AG04450 (cell line): ENCODE measurements around the gene UBE3A. TPM values are rescaled to one million over a fixed set of nuclear protein-coding genes. Genes with fewer than 3 reads are reported as not detected.

Experiments used
- CTCF ChIA-PET: fragments of 300-600, 350-600 bp; formaldehyde crosslinking; extraction: SDS; loops from one replicate; lab custom pipeline; 2022; ENCODE audit warnings: antibody characterized with exemption, inconsistent platforms; lab: Charles Lee
- POLR2A ChIA-PET: fragments of 350-600 bp; formaldehyde crosslinking; extraction: SDS; loops from one replicate; lab custom pipeline; 2021; ENCODE audit warnings: antibody characterized with exemption, inconsistent platforms; lab: Yijun Ruan, JAX
- DNase-seq: peaks from one replicate; pipeline ENCODE4 v3.0.0-alpha.2; 2011; ENCODE audit warnings: low read depth, low spot score
- H3K27ac ChIP-seq: one replicate; pipeline ENCODE4 v1.5.1; 2012; ENCODE audit warnings: low read depth, low read length, control low read depth
- H3K27me3 ChIP-seq: one replicate; pipeline ENCODE4 v1.6.0; 2012; ENCODE audit warnings: low read length; ENCODE audit not compliant: control insufficient read depth, insufficient read depth
- H3K4me3 ChIP-seq: 2 replicates; pipeline ENCODE4 v1.5.1; 2011; ENCODE audit warnings: mild to moderate bottlenecking, low read depth, low read length, control low read depth
- H3K9me3 ChIP-seq: 2 replicates; pipeline ENCODE4 v1.5.1; 2012; ENCODE audit warnings: low read length; ENCODE audit not compliant: control insufficient read depth, insufficient read depth
- CTCF ChIP-seq: IDR thresholded peaks from 2 replicates; pipeline ENCODE4 v1.5.1; 2011; ENCODE audit warnings: low read depth, low read length, control low read depth, inconsistent platforms
- polyA plus RNA-seq: library from polyadenylated mRNA; depleted of rRNA; stranded (reverse); fragments of >200 nt; gene quantifications from 2 replicates; pipeline ENCODE4 v1.2.3, GENCODE V29; 2011

UBE3A gene
- polyA plus RNA-seq, 1 experiment, result 51.6 TPM

- CTCF ChIA-PET, result no interaction called here
- TF ChIP-seq CTCF, result no peak
Observed at GRCh38 chr15:25287823-25288222, 151.0 kb downstream of the UBE3A start.

More at GRCh38 chr15:25287823-25288222, 151.0 kb downstream of the UBE3A start:
- no peak for DNase-seq
- POLR2A ChIA-PET, result no interaction called here
- Histone ChIP-seq H3K4me3 (no peak overlapping the region), H3K27me3 (no peaks in the 10 kb centered on the region), H3K27ac (no peak overlapping the region), H3K9me3 (no peaks in the 10 kb centered on the region)
